Kidney (tissue), 14 donors: ENCODE measurements around the gene JARID2. TPM values are rescaled to one million over a fixed set of nuclear protein-coding genes. Genes with fewer than 3 reads are reported as not detected.

Experiments used
- DNase-seq, 5 donors: peaks; one replicate each; pipeline ENCODE4 v3.0.0-alpha.2; 2013 to 2020
- FAIRE-seq: peaks from 2 replicates; lab custom pipeline; 2012; peaks lifted over from hg19 to GRCh38; lab: Jason Lieb, UNC
- H3K27ac ChIP-seq, 2 donors: one replicate each; pipeline ENCODE4 v1.7.0; 2013; ENCODE audit warnings: low read depth in 2 of 2, low read length in 2 of 2, inconsistent platforms in 1 of 2
- H3K27me3 ChIP-seq: one replicate; pipeline ENCODE4 v1.7.1; 2013; ENCODE audit warnings: low read length, inconsistent platforms; ENCODE audit not compliant: control insufficient read depth, insufficient read depth
- H3K36me3 ChIP-seq, 3 donors: one replicate each; pipeline versions ENCODE4 v1.7.0 to v1.7.1; 2013; ENCODE audit warnings: low read length in 3 of 3, control low read depth in 1 of 3, inconsistent platforms in 1 of 3; ENCODE audit not compliant: insufficient read depth in 3 of 3, control insufficient read depth in 2 of 3
- H3K4me1 ChIP-seq, 3 donors: one replicate each; pipeline versions ENCODE4 v1.7.0 to v1.7.1; 2013; ENCODE audit warnings: low read length in 3 of 3, inconsistent platforms in 1 of 3, low read depth in 1 of 3; ENCODE audit not compliant: control insufficient read depth in 2 of 3, insufficient read depth in 2 of 3
- H3K4me3 ChIP-seq, 3 donors: one replicate each; pipeline versions ENCODE4 v1.7.0 to v1.8.1; 2013; ENCODE audit warnings: low read length in 3 of 3, control low read depth in 1 of 3, inconsistent platforms in 1 of 3
- H3K9ac ChIP-seq, 3 donors: one replicate each; pipeline versions ENCODE4 v1.7.0 to v1.7.1; 2013; ENCODE audit warnings: low read length in 3 of 3, control low read depth in 1 of 3, inconsistent platforms in 1 of 3
- H3K9me3 ChIP-seq, 3 donors: one replicate each; pipeline versions ENCODE4 v1.7.0 to v1.7.1; 2013; ENCODE audit warnings: low read length in 3 of 3, control low read depth in 1 of 3, inconsistent platforms in 1 of 3; ENCODE audit not compliant: control insufficient read depth in 2 of 3, insufficient read depth in 1 of 3
- intact Hi-C: fragments of 100-400 bp; cut with DNase I; formaldehyde crosslinking; loops from one replicate; pipeline ENCODE4 v1.11.1; 2022
- polyA plus RNA-seq: library from polyadenylated mRNA; stranded (reverse); fragments of 350-450 nt; fragmentation: Illumina TruSeq; extraction: RNeasy Lipid Tissue Mini Kit (QIAGEN cat#74804); gene quantifications from one replicate; pipeline ENCODE4 v1.2.3, GENCODE V29; 2014; ENCODE audit warnings: low read depth, low replicate concordance; ENCODE audit not compliant: insufficient read depth
- total RNA-seq: library from RNA; stranded (reverse); fragmentation: NEBNext Ultra II Directional; extraction: Animal tissue kit (Norgen Biotek cat#: 25700); gene quantifications from one replicate; pipeline ENCODE4 v1.2.1, GENCODE V29; 2021
- TF ChIP-seq, protein P1 (sequence below): IDR thresholded peaks from 3 replicates; pipeline ENCODE4 v1.5.1; 2012; ENCODE audit warnings: mild to moderate bottlenecking, moderate library complexity, borderline replicate concordance; ENCODE audit not compliant: insufficient read depth; ENCODE audit errors: extremely low read depth
- donor health status: control.
- donor health status: control.
- donor health status: control.
- donor health status: control.
- donor health status: control.
- donor health status: DM: yes; HTN: yes; CAD: no.
- donor health status: Normal renal cell carcinoma (clear cell type).

JARID2 gene
- total and polyA plus RNA-seq, 2 donors from 2014 or later: 1.8 to 12.3 TPM

GRCh38 chr6:15423286-15423993, 177.6 kb downstream of the JARID2 start:
- no peaks in the 10 kb centered on the region for H3K9me3 ChIP-seq

GRCh38 chr6:15425947-15426346, 180.1 kb downstream of the JARID2 start:
- TF ChIP-seq, protein P1, sequence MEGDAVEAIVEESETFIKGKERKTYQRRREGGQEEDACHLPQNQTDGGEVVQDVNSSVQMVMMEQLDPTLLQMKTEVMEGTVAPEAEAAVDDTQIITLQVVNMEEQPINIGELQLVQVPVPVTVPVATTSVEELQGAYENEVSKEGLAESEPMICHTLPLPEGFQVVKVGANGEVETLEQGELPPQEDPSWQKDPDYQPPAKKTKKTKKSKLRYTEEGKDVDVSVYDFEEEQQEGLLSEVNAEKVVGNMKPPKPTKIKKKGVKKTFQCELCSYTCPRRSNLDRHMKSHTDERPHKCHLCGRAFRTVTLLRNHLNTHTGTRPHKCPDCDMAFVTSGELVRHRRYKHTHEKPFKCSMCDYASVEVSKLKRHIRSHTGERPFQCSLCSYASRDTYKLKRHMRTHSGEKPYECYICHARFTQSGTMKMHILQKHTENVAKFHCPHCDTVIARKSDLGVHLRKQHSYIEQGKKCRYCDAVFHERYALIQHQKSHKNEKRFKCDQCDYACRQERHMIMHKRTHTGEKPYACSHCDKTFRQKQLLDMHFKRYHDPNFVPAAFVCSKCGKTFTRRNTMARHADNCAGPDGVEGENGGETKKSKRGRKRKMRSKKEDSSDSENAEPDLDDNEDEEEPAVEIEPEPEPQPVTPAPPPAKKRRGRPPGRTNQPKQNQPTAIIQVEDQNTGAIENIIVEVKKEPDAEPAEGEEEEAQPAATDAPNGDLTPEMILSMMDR: no peak
- peaks cover 7 to 12% (median 9%) of the 10 kb centered on the region in 3 donors for H3K4me1 ChIP-seq

More at GRCh38 chr6:15423286-15423993, 177.6 kb downstream of the JARID2 start:
- Histone ChIP-seq H3K4me3 (no peak overlapping the region), H3K27me3 (no peaks in the 10 kb centered on the region), H3K4me1 (peaks cover 8 to 14% (median 12%) of the 10 kb centered on the region in 3 donors), H3K27ac (no peak overlapping the region), H3K9ac (no peak overlapping the region), H3K36me3 (no peaks in the 10 kb centered on the region)
- FAIRE-seq (no peak), DNase-seq (no peak)
- TF ChIP-seq, protein P1: no peak
- intact Hi-C loops: no loop called here

DNA sequence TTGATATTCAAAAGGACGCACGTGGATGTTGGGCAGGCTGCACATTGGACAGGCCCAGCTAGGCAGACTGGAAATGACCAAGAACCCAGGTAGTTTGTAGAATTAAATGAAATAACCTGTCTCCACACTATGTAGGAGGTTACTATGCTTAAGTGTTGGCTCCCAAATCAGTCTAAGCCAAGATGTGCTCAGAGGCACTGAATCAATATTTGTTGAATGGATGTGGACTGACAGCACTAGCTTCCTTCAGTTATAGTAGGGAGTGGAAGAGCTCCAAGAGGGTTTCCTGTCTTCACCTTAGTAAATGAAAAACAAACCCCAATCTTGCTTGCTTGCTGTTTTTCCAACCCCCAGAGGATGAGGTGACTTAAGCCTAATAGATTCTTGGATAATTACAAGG, 180.5 kb downstream of the JARID2 start:
- no peak for FAIRE-seq
- intact Hi-C loops: no loop called here
- Histone ChIP-seq H3K4me1 (peaks cover 7 to 12% (median 10%) of the 10 kb centered on the region in 3 donors), H3K36me3 (no peaks in the 10 kb centered on the region), H3K4me3 (no peak overlapping the region), H3K27ac (no peak overlapping the region), H3K9ac (no peak overlapping the region), H3K27me3 (no peaks in the 10 kb centered on the region), H3K9me3 (no peaks in the 10 kb centered on the region)
- TF ChIP-seq, protein P1: no peak
- DNase-seq: no peak

More at GRCh38 chr6:15425947-15426346, 180.1 kb downstream of the JARID2 start:
- Histone ChIP-seq H3K4me3 (no peak overlapping the region), H3K27ac (no peak overlapping the region), H3K36me3 (no peaks in the 10 kb centered on the region), H3K27me3 (no peaks in the 10 kb centered on the region), H3K9me3 (no peaks in the 10 kb centered on the region), H3K9ac (no peak overlapping the region)
- FAIRE-seq (no peak), DNase-seq (no peak)
- intact Hi-C loops: no loop called here
